HepG2 (cell line): ENCODE data around the gene PDGFD. TPM values are rescaled to one million over a fixed set of nuclear protein-coding genes. Genes with fewer than 3 reads are reported as not detected.
A peak's percentile ranks its signal among the peaks of the same experiment; 100 is the strongest.

Source experiments
- ATAC-seq: fragments of 200-7000 bp; cut with Tn5 transposase; 3 replicates; pipeline ENCODE4 v1.9.1; 2020; ENCODE audit warnings: mild to moderate bottlenecking, moderate library complexity
- BruUV-seq: library from RNA; stranded (reverse); fragments of 400-500 nt; replicated peaks from 2 replicates; lab custom pipeline; 2021; lab: Mats Ljungman, UMichigan
- CTCF ChIA-PET: fragments of 300-600 bp; formaldehyde crosslinking; extraction: SDS; loops from one replicate; lab custom pipeline; 2021; ENCODE audit warnings: low total read pairs, inconsistent platforms, low intra/inter-chr PET ratio; lab: Yijun Ruan, JAX
- POLR2A ChIA-PET: fragments of 350-600 bp; sonication (Branson Sonifier 250); formaldehyde crosslinking; loops from one replicate; lab custom pipeline; 2020; ENCODE audit warnings: antibody characterized with exemption, inconsistent platforms; lab: Yijun Ruan, JAX
- DNase-seq: peaks from one replicate; pipeline ENCODE4 v3.0.0-alpha.2; 2015; ENCODE audit warnings: low spot score
- FAIRE-seq: peaks from 3 replicates; lab custom pipeline; 2011; peaks lifted over from hg19 to GRCh38; lab: Jason Lieb, UNC
- H2AFZ ChIP-seq: one replicate; pipeline ENCODE4 v1.6.1; 2011; ENCODE audit warnings: low read length, inconsistent platforms
- H3K27ac ChIP-seq: fragments of 300-600 bp; 3 replicates; pipeline ENCODE4 v1.8.0; 2011; ENCODE audit warnings: mixed run types, mild to moderate bottlenecking, mixed read lengths, low read length, inconsistent platforms; ENCODE audit not compliant: insufficient read depth; ENCODE audit errors: extremely low read length
- H3K27me3 ChIP-seq, 2 experiments: fragments of 200-600 bp in 1 of 2; 2 replicates in 1 of 2; 3 replicates in 1 of 2; pipeline versions ENCODE4 v1.6.0 to v1.8.0; 2011; ENCODE audit warnings: low read length in 2 of 2, mild to moderate bottlenecking in 2 of 2, moderate library complexity in 2 of 2, inconsistent platforms in 1 of 2; ENCODE audit not compliant: insufficient read depth in 2 of 2, control insufficient read depth in 1 of 2
- H3K36me3 ChIP-seq, 2 experiments: fragments of 200-600 bp in 1 of 2; replicated peaks in 1 of 2; 2 replicates in 1 of 2; 3 replicates in 1 of 2; pipeline versions ENCODE4 v1.5.1 to v1.8.0; 2011; ENCODE audit warnings: low read length in 2 of 2, inconsistent platforms in 1 of 2; ENCODE audit not compliant: insufficient read depth in 2 of 2, control insufficient read depth in 1 of 2
- H3K4me1 ChIP-seq: 2 replicates; pipeline ENCODE4 v1.5.1; 2012; ENCODE audit warnings: low read length, inconsistent platforms; ENCODE audit not compliant: insufficient read depth
- H3K4me2 ChIP-seq: 2 replicates; pipeline ENCODE4 v1.6.0; 2011; ENCODE audit warnings: low read depth, low read length, inconsistent platforms
- H3K4me3 ChIP-seq, 3 experiments: fragments of 200-600 bp in 1 of 3; sonication (generic), shearing (Covaris generic) in 1 of 3; replicated peaks in 1 of 3; 2 replicates each; pipeline ENCODE4 v1.5.1; 2011 to 2016; ENCODE audit warnings: low read length in 3 of 3, inconsistent platforms in 2 of 3, low read depth in 2 of 3, mild to moderate bottlenecking in 2 of 3, control low read depth in 1 of 3, mixed read lengths in 1 of 3; ENCODE audit not compliant: insufficient read depth in 1 of 3
- H3K79me2 ChIP-seq: one replicate; pipeline ENCODE4 v1.6.1; 2011; ENCODE audit warnings: low read length, inconsistent platforms; ENCODE audit not compliant: insufficient read depth
- H3K9ac ChIP-seq: 2 replicates; pipeline ENCODE4 v1.6.0; 2011; ENCODE audit warnings: mild to moderate bottlenecking, low read depth, low read length, inconsistent platforms; ENCODE audit not compliant: insufficient read depth
- H3K9me3 ChIP-seq: 2 replicates; pipeline ENCODE4 v1.5.1; 2012; ENCODE audit warnings: mild to moderate bottlenecking, low read length
- H4K20me1 ChIP-seq: 2 replicates; pipeline ENCODE4 v1.6.0; 2011; ENCODE audit warnings: inconsistent platforms, mild to moderate bottlenecking, low read length, moderate library complexity; ENCODE audit not compliant: insufficient read depth
- CREB1 ChIP-seq, 2 experiments: fragments of 450-650 bp in 1 of 2; IDR thresholded peaks; 2 replicates each; pipeline ENCODE4 v1.6.1; 2016 to 2017; ENCODE audit warnings: control low read depth in 1 of 2, mild to moderate bottlenecking in 1 of 2, missing compliant biosample characterization in 1 of 2, missing genetic modification characterization in 1 of 2
- HMGXB4 ChIP-seq, 2 experiments: sonication (generic) in 1 of 2; formaldehyde crosslinking in 1 of 2; IDR thresholded peaks; 2 replicates each; pipeline versions ENCODE4 v1.4.0 to v1.6.1; 2018 to 2020; ENCODE audit warnings: missing genetic modification reagents in 2 of 2, borderline replicate concordance in 1 of 2, low read depth in 1 of 2, mild to moderate bottlenecking in 1 of 2, missing biosample characterization in 1 of 2
- MAFK ChIP-seq, 2 experiments: IDR thresholded peaks in 1 of 2; conservative IDR thresholded peaks in 1 of 2; 2 replicates each; pipeline ENCODE4 v1.6.1; 2011; ENCODE audit warnings: improper control_type of control experiment in 2 of 2, low read length in 2 of 2
- NR2F2 ChIP-seq: IDR thresholded peaks from 2 replicates; pipeline ENCODE4 v1.6.1; 2012; ENCODE audit warnings: low read depth, inconsistent platforms, borderline replicate concordance
- RBM39 ChIP-seq: fragments of 200-400 bp; formaldehyde crosslinking; IDR thresholded peaks from one replicate; pipeline ENCODE4 v1.6.1; 2018; ENCODE audit warnings: antibody characterized with exemption, mild to moderate bottlenecking, low read depth, low read length; ENCODE audit not compliant: poor library complexity, severe bottlenecking
- TCF12 ChIP-seq, 2 experiments: fragments of 450-650 bp in 1 of 2; sonication (generic) in 1 of 2; formaldehyde crosslinking in 1 of 2; IDR thresholded peaks; 2 replicates each; pipeline versions ENCODE4 v1.6.1 to v1.8.0; 2017 to 2022; ENCODE audit warnings: antibody characterized with exemption in 1 of 2, mild to moderate bottlenecking in 1 of 2, missing genetic modification reagents in 1 of 2, moderate library complexity in 1 of 2
- ZNF660 ChIP-seq: sonication (generic); formaldehyde crosslinking; IDR thresholded peaks from 2 replicates; pipeline ENCODE4 v1.5.1; 2020; ENCODE audit warnings: mild to moderate bottlenecking, low read depth, missing genetic modification reagents, borderline replicate concordance
- ZNF672 ChIP-seq: sonication (generic); formaldehyde crosslinking; IDR thresholded peaks from 2 replicates; pipeline ENCODE4 v1.8.1; 2022; ENCODE audit warnings: missing genetic modification reagents
- WGBS: methylation state at CpG from one replicate; pipeline ENCODE4 v1.1.6; 2017; ENCODE audit warnings: low lambda C conversion rate; 5-methylcytosine and 5-hydroxymethylcytosine counted together
- in situ Hi-C: cut with HindIII; loops from 2 replicates; pipeline ENCODE4 v1.10.0; 2017; ENCODE audit warnings: low pct_unique_long_range_greater_than_20kb; ENCODE audit not compliant: extremely low pct_ligation_motif_present
- intact Hi-C: fragments of 100-400 bp; cut with micrococcal nuclease; formaldehyde crosslinking; loops from one replicate; pipeline ENCODE4 v1.10.0; 2022; ENCODE audit not compliant: unreplicated experiment
- polyA plus RNA-seq, 8 experiments: library from polyadenylated mRNA; depleted of rRNA in 3 of 8; stranded (reverse) in 7 of 8; unstranded in 1 of 8; fragments of >200 nt; fragmentation: Illumina TruSeq in 4 of 8; extraction: Trizol in 4 of 8; gene quantifications; 2 replicates each; pipeline versions ENCODE4 v1.2.1 to v1.2.3, GENCODE V29; 2011 to 2016; ENCODE audit warnings: low read depth in 4 of 8, missing spikeins in 1 of 8, mixed read lengths in 1 of 8; ENCODE audit not compliant: insufficient read depth in 1 of 8
- total RNA-seq, 5 experiments: library from RNA; depleted of rRNA; stranded (reverse); fragments of >200 nt; fragmentation: Illumina TruSeq; extraction: Trizol; gene quantifications; 2 replicates each; pipeline ENCODE4 v1.2.3, GENCODE V29; 2016; ENCODE audit warnings: low read depth in 1 of 5
- TF ChIP-seq, protein P1 (sequence below): sonication (generic); formaldehyde crosslinking; IDR thresholded peaks from 2 replicates; pipeline ENCODE4 v1.8.1; 2023; ENCODE audit warnings: mild to moderate bottlenecking, inconsistent platforms, moderate library complexity, missing genetic modification reagents, borderline replicate concordance
- TF ChIP-seq, protein P2 (sequence below): sonication (generic); formaldehyde crosslinking; IDR thresholded peaks from 2 replicates; pipeline ENCODE4 v1.4.0; 2020; ENCODE audit warnings: missing genetic modification reagents
- TF ChIP-seq, protein P3 (sequence below): sonication (generic); formaldehyde crosslinking; IDR thresholded peaks from 2 replicates; pipeline ENCODE4 v1.4.0; 2020; ENCODE audit warnings: mild to moderate bottlenecking, missing genetic modification reagents, borderline replicate concordance

PDGFD gene
- total and polyA plus RNA-seq, 2 of the 13 experiments (the other 11 are each of a cell fraction or from before 2014, with no cell fraction given): 0.09 to 0.29 TPM

DNA sequence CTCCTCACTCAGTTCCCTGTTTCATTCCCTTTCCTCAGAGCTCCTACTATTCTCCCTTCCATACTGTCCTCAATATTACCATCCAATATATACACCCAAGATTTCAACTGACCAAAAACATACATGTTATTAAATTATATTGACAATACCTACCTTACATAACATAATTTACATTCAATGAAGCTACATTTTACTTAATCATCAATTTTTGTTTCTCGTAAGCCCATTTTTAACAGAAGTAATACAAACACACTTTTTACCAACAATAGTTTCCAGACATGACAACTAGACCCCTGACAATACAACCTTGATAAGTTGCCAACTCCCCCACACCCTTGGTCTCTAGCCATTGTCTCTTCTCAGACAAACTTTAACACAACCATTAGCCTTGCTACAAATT lies 273.3 kb downstream of the PDGFD start:
- 0% methylated on average over 1 of the region's 1 CpG for WGBS
- in situ Hi-C loops (no loop called here), intact Hi-C loops (no loop called here)
- FAIRE-seq (no peak), DNase-seq (no peak), ATAC-seq (no peak)
- TF ChIP-seq ZNF672 (CRISPR knock-in tag): no peak
- TF ChIP-seq MAFK (conservative IDR thresholded peaks at IDR 0.05 in 1 of 2, IDR thresholded peaks at IDR 0.05 in 1 of 2; ENCODE audit: low read length in 2 of 2): peak in 1 of 2 experiments; percentile 62; a peak in 2 of 4 replicates
- no peak for TF ChIP-seq NR2F2
- TF ChIP-seq, protein P1, sequence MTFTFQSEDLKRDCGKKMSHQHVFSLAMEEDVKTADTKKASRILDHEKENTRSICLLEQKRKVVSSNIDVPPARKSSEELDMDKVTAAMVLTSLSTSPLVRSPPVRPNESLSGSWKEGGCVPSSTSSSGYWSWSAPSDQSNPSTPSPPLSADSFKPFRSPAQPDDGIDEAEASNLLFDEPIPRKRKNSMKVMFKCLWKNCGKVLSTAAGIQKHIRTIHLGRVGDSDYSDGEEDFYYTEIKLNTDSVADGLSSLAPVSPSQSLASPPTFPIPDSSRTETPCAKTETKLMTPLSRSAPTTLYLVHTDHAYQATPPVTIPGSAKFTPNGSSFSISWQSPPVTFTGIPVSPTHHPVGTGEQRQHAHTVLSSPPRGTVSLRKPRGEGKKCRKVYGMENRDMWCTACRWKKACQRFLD (CRISPR knock-in tag): no peak
- BruUV-seq: no TSS peak
- no peaks in the 10 kb centered on the region for H4K20me1 ChIP-seq
- ChIA-PET CTCF (no interaction called here), POLR2A (no interaction called here)
- no peaks in the 10 kb centered on the region for H3K79me2 ChIP-seq
- H3K4me3 ChIP-seq: no peak overlapping the region
- no peak overlapping the region for H3K9ac ChIP-seq
- H3K4me1 ChIP-seq: no peaks in the 10 kb centered on the region
- H3K27me3 ChIP-seq: no peaks in the 10 kb centered on the region
- H3K27ac ChIP-seq: no peak overlapping the region
- H3K36me3 ChIP-seq: no peaks in the 10 kb centered on the region
- H2AFZ ChIP-seq: no peak overlapping the region
- H3K9me3 ChIP-seq: peaks cover 51% of the 10 kb centered on the region
- H3K4me2 ChIP-seq: no peak overlapping the region

GRCh38 chr11:103889679-103890078 lies 274.3 kb downstream of the PDGFD start:
- DNase-seq (no peak), FAIRE-seq (no peak), ATAC-seq (no peak)
- ChIA-PET POLR2A (no interaction called here), CTCF (no interaction called here)
- Histone ChIP-seq H3K9me3 (peaks cover 44% of the 10 kb centered on the region), H3K9ac (no peak overlapping the region), H3K4me2 (no peak overlapping the region), H3K4me3 (no peak overlapping the region), H3K79me2 (no peaks in the 10 kb centered on the region), H2AFZ (no peak overlapping the region), H3K4me1 (no peaks in the 10 kb centered on the region), H3K27ac (no peak overlapping the region), H4K20me1 (no peaks in the 10 kb centered on the region), H3K36me3 (no peaks in the 10 kb centered on the region), H3K27me3 (no peaks in the 10 kb centered on the region)
- no TSS peak for BruUV-seq
- intact Hi-C loops (no loop called here), in situ Hi-C loops (no loop called here)
- TF ChIP-seq TCF12 (IDR thresholded peaks at IDR 0.05) (no peak), TCF12 (CRISPR knock-in tag; IDR thresholded peaks at IDR 0.05) (no peak), CREB1 (IDR thresholded peaks at IDR 0.05) (no peak), CREB1 (CRISPR knock-in tag; IDR thresholded peaks at IDR 0.05) (no peak), ZNF660 (CRISPR knock-in tag) (no peak), RBM39 (no peak), HMGXB4 (CRISPR knock-in tag; IDR thresholded peaks at IDR 0.05; ENCODE audit: borderline replicate concordance in 1 of 2, low read depth in 1 of 2) (no peak)
- TF ChIP-seq, protein P2, sequence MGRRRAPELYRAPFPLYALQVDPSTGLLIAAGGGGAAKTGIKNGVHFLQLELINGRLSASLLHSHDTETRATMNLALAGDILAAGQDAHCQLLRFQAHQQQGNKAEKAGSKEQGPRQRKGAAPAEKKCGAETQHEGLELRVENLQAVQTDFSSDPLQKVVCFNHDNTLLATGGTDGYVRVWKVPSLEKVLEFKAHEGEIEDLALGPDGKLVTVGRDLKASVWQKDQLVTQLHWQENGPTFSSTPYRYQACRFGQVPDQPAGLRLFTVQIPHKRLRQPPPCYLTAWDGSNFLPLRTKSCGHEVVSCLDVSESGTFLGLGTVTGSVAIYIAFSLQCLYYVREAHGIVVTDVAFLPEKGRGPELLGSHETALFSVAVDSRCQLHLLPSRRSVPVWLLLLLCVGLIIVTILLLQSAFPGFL (CRISPR knock-in tag): no peak
- TF ChIP-seq, protein P3, sequence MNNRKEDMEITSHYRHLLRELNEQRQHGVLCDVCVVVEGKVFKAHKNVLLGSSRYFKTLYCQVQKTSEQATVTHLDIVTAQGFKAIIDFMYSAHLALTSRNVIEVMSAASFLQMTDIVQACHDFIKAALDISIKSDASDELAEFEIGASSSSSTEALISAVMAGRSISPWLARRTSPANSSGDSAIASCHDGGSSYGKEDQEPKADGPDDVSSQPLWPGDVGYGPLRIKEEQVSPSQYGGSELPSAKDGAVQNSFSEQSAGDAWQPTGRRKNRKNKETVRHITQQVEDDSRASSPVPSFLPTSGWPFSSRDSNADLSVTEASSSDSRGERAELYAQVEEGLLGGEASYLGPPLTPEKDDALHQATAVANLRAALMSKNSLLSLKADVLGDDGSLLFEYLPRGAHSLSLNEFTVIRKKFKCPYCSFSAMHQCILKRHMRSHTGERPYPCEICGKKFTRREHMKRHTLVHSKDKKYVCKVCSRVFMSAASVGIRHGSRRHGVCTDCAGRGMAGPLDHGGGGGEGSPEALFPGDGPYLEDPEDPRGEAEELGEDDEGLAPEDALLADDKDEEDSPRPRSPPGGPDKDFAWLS (CRISPR knock-in tag): no peak
